HG03175 (cell line): ENCODE measurements around the gene NAA35.
"Not testable (repeated sequence)": the region's sequence is repeated elsewhere in the genome, so short reads cannot be mapped to it uniquely, and the experiment has no call there.

ENCODE experiments used
- ATAC-seq: cut with Tn5 transposase; IDR thresholded peaks from one replicate; pipeline ENCODE4 v1.9.1; 2021; ENCODE audit warnings: mild to moderate bottlenecking, moderate library complexity; ENCODE audit not compliant: unreplicated experiment

Gene NAA35

DNA sequence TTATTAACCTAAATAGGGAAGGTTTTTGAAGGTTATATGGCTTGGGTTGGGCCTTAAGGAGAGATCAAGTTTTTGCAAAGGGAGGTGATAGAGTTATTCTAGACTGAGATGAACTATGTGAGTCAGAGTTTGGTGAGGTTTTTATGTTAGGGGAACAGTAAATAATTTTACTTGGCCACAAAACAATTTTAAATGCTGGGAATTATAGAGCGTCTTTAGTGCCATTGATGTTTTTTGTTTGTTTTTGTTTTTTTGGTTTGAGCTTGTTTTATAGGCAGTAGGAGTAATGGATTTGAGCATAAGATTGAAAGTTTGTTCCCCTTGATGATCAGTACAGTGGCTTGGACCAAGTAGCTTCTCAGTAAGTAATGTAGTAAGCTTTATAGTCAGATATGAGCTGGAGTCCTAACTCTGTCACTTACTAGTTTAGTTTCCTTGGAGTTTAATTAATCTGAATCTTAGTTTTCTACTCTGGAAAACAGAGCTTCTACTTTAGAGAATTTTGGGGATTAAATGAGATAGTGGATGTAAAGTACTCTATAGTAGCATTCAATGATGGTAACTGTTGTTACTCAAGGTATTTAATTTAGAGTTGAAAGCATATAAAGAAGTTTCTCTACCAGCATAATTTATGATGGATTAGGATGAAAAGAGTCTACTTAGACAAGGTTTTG, 2.9 kb downstream of the NAA35 start:
- ATAC-seq: no peak

DNA sequence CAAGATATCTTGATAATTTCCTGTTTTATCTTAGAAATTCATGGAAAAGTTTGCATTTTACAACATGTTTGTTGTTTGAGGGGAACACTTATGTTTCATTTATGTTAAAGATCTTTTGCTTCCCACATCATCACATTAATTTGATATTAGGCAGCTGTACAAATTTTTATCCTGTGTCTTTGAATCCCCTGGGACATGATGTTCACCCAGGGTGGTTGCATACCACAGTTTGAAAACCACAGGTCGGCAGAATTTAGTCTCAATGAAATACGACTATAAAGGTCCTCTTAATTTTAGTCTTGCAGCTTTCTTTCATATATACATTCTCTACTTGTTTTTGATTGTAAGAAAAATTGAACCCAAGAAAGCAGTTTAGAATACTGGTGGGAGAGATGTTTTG, 3.7 kb downstream of the NAA35 start:
- no peak for ATAC-seq

GRCh38 chr9:85949586-85950335, 8.8 kb downstream of the NAA35 start:
- ATAC-seq: no peak

- no peak for ATAC-seq
Observed at GRCh38 chr9:85959955-85960354, 19.0 kb downstream of the NAA35 start.

DNA sequence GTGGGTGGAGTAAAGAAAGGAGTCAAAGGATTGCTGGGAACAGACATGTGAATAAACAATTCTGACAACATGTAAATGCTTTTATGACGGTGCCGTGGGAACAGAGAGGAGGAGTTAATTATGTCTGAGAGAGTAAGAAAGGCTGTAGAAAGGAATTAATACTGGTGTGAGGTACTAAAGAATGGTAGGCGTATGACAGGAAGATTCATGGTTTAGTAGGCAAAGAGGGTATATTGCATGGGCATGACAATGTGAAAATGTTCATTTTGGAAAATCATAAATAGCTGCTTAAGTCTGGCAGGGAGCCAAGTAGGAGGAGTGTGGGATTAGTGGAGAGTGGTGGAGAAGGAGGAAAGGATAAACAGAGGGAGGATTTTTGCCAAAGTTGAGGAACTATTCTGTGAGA, 19.7 kb downstream of the NAA35 start:
- ATAC-seq: no peak

- ATAC-seq: no peak
Observed at GRCh38 chr9:85964526-85964925, 23.6 kb downstream of the NAA35 start.

GRCh38 chr9:85964949-85965348, 24.0 kb downstream of the NAA35 start:
- ATAC-seq: no peak

GRCh38 chr9:85969727-85970126, 28.8 kb downstream of the NAA35 start:
- ATAC-seq: no peak

DNA sequence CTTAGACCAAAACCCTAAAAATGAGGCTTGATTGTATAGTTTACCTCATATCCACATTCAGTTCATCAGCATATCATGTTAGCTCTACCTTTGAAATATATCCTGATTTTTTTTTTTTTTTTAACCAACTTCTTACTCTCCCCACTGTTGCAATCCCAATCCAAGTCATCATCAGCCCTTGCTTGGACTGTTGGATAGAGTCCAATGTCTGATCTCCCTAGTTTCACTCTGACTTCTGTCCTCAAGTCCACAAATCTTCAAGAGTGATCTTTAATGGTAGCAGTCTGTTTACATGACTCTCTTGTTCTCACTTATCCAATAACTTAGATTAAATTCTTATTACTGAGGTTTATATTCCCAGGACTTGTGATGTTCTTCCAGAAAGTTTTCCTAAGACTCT, 30.8 kb downstream of the NAA35 start:
- ATAC-seq: no peak

GRCh38 chr9:85973238-85973637, 32.3 kb downstream of the NAA35 start:
- no peak for ATAC-seq

DNA sequence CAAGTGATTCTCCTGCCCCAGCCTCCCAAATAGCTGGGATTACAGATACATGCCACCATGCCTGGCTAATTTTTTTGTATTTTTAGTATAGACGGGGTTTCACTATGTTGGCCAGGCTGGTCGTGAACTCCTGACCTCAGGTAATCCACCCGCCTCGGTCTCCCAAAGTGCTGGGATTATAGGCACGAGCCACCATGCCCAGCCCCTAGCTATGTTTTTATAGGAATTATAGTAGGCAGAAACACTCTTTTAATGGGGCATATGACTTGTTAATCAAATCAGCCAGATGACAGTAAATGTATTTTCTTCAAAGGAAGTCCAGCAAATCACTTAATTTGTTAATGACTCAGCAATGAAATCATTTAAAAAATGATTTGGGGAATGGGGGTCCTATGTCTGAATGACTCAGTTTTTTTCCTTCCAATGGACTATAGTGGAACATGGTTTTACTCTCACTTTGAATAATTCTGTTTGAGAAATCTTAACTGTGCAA, 33.2 kb downstream of the NAA35 start:
- ATAC-seq: not testable (repeated sequence)

DNA sequence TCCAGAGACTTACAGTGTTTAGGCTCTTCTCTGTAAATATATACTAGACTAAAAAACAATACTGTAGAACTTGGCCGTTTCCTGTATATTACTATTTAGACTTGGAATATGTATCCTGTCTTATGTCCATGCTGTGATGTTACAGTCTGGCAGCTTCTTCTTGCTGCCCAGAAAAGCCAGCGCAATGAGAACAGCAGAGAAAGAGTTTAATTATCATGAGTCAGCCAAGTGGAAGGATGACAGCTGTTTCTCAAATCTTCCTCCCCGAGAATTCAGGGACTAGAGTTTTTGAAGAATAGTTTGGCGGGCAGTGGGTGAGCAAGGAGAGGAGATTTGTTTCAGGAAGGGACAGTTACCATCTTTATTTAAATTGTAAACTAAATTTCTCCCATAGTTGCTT, 37.5 kb downstream of the NAA35 start:
- no peak for ATAC-seq

- no peak for ATAC-seq
Observed at GRCh38 chr9:85981369-85981768, 40.4 kb downstream of the NAA35 start.

GRCh38 chr9:85984457-85984856, 43.5 kb downstream of the NAA35 start:
- no peak for ATAC-seq

DNA sequence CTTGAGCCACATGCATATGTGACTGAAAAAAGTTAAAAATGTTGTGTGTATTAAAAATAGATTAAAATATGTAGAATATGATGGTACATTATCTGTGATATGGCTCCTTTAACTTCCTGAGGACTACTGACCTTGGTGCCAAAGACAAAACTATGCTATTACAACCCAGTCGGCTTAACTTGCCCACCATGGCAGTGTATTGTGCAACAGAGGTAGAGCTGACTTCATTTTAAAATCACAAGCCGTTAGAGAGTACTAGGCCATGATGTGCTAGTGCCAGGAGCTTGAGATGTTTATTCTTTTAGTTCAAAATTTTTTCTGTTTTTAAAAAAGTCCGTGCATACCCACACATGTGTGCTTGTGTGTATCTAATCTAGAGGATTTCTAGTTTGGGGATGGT, 46.3 kb downstream of the NAA35 start:
- ATAC-seq: no peak

DNA sequence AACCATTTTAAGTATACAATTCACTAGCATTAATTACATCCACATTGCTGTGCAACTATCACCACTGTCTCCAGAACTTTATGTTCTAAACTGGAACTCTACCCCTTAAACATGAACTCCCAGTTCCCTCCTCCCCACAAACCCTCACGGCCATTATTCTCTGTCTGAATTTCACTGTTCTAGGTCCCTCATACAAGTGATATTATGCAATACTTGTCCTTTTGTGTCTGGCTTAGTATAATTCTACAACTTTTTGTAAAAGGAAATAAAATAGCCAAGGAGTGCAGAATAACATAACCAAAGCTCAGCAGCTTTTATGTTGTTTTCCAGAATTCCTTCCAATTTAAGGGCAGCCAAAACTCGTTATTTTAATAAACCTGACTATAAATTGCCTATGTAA, 53.2 kb downstream of the NAA35 start:
- ATAC-seq: no peak

- no peak for ATAC-seq
Observed at GRCh38 chr9:85995097-85995496, 54.2 kb downstream of the NAA35 start.

DNA sequence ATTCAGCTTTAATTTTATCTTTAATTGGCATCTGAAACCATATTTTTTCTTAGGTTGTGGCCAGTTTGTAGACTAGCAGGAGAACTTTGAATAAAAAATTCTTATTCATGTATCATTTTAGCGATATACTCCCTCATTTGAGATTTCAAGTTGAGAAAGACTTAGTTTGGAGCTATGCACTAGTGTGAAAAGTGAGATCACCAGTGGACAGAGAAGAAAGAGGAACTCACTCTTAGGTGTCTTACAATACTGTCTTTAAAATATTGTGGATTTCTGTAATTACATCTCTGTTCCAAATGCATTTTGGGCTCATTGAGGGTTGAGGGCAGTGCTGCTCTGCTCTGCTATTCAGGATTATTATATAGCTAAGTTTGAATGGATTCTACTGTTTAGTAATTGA, 54.7 kb downstream of the NAA35 start:
- no peak for ATAC-seq

GRCh38 chr9:86005253-86005775, 64.4 kb downstream of the NAA35 start:
- ATAC-seq: no peak

- ATAC-seq: no peak
Observed at GRCh38 chr9:86009133-86009532, 68.2 kb downstream of the NAA35 start.

GRCh38 chr9:86020731-86021130, 79.8 kb downstream of the NAA35 start:
- ATAC-seq: no peak

- no peak for ATAC-seq
Observed at GRCh38 chr9:86021166-86021565, 80.2 kb downstream of the NAA35 start.
